Measurements from ENCODE around the gene CDT1. TPM values are rescaled to one million over a fixed set of nuclear protein-coding genes. Genes with fewer than 3 reads are reported as not detected.

Gene CDT1
- total RNA-seq, 3 donors from 2014 or later, result 2.9 to 20.9 (median 7.6) TPM

- H3K9me3 ChIP-seq, result no peaks in the 10 kb centered on the region
- TF ChIP-seq CTCF (IDR thresholded peaks at IDR 0.05), result no peak
- H3K4me1 ChIP-seq (ENCODE audit: low read depth), result peaks cover 52% of the 10 kb centered on the region
- DNase-seq (peak in 1 of 3 donors; percentile 58), ATAC-seq (no peak)
- H3K36me3 ChIP-seq (ENCODE audit: low read depth), result no peaks in the 10 kb centered on the region
- H3K4me3 ChIP-seq, result no peak overlapping the region
- intact Hi-C loops (cut with DNase I, micrococcal nuclease), result loop anchor here in 1 of 2 donors (5.0 kb wide), 1 partner anchor 40 kb away; no protein-coding TSS in a partner anchor
Observed at GRCh38 chr16:88782454-88783390, 20.9 kb upstream of the CDT1 start.

- Histone ChIP-seq H3K4me1 (ENCODE audit: low read depth) (peaks cover 49% of the 10 kb centered on the region), H3K9me3 (no peaks in the 10 kb centered on the region), H3K4me3 (peak overlapping the region; percentile 63), H3K36me3 (ENCODE audit: low read depth) (no peaks in the 10 kb centered on the region)
- no peak for TF ChIP-seq CTCF (IDR thresholded peaks at IDR 0.05)
- ATAC-seq (peak; percentile 18), DNase-seq (peak in 2 of 3 donors; percentile 49 to 61)
- intact Hi-C loops (cut with DNase I, micrococcal nuclease), result loop anchor here in 1 of 2 donors (5.0 kb wide), 1 partner anchor 41 kb away; no protein-coding TSS in a partner anchor
Observed at GRCh38 chr16:88783391-88784073, 20.1 kb upstream of the CDT1 start.

GRCh38 chr16:88784074-88784855, 19.3 kb upstream of the CDT1 start:
- DNase-seq, result peak; percentile 75 to 83 (median 80)
- ATAC-seq, result peak; percentile 57
- TF ChIP-seq CTCF (IDR thresholded peaks at IDR 0.05), result peak; percentile 40
- peak overlapping the region; percentile 63 for H3K4me3 ChIP-seq
- H3K36me3 ChIP-seq (ENCODE audit: low read depth), result no peaks in the 10 kb centered on the region
- intact Hi-C loops (cut with DNase I, micrococcal nuclease), result loop anchor here in 1 of 2 donors (5.0 kb wide), 1 partner anchor 42 kb away; no protein-coding TSS in a partner anchor
- no peaks in the 10 kb centered on the region for H3K9me3 ChIP-seq
- peaks cover 46% of the 10 kb centered on the region for H3K4me1 ChIP-seq (ENCODE audit: low read depth)

GRCh38 chr16:88784856-88785105, 18.8 kb upstream of the CDT1 start:
- peaks cover 44% of the 10 kb centered on the region for H3K4me1 ChIP-seq (ENCODE audit: low read depth)

More at GRCh38 chr16:88784856-88785105, 18.8 kb upstream of the CDT1 start:
- H3K4me3 ChIP-seq, result peak overlapping the region; percentile 63
- no peaks in the 10 kb centered on the region for H3K9me3 ChIP-seq
- peak; percentile 53 for ATAC-seq
- intact Hi-C loops (cut with DNase I, micrococcal nuclease), result loop anchor here in 1 of 2 donors (5.0 kb wide), 1 partner anchor 42 kb away; no protein-coding TSS in a partner anchor
- no peak for DNase-seq
- H3K36me3 ChIP-seq (ENCODE audit: low read depth), result no peaks in the 10 kb centered on the region
- no peak for TF ChIP-seq CTCF (IDR thresholded peaks at IDR 0.05)

Data from mucosa of descending colon (tissue), 3 donors.